K562 (cell line): ENCODE measurements around the gene RFPL1. TPM values are rescaled to one million over a fixed set of nuclear protein-coding genes. Genes with fewer than 3 reads are reported as not detected.

Source experiments
- ZNF551 ChIP-seq: fragments of 250-450 bp; sonication (Bioruptor Pico); IDR thresholded peaks from 2 replicates; pipeline ENCODE4 v1.5.0; 2021; ENCODE audit warnings: mild to moderate bottlenecking, moderate library complexity
- polyA plus RNA-seq, 8 experiments: library from polyadenylated mRNA; depleted of rRNA in 4 of 8; stranded (reverse) in 5 of 8; unstranded in 3 of 8; fragments of >200 nt; fragmentation: Nextera tagmentation in 2 of 8; fragmentation: Illumina TruSeq in 1 of 8; extraction: Ambion mirVana in 2 of 8; extraction: Trizol in 1 of 8; gene quantifications; 2 replicates each; pipeline versions ENCODE4 v1.2.1 to v1.2.3, GENCODE V29; 2011 to 2014; ENCODE audit warnings: inconsistent platforms in 1 of 8, missing spikeins in 1 of 8
- total RNA-seq, 7 experiments: library from RNA; depleted of rRNA in 6 of 7; stranded (reverse); fragments of >200 nt in 6 of 7; fragmentation: Illumina TruSeq in 2 of 7; extraction: Trizol in 2 of 7; gene quantifications; 2 replicates each; pipeline versions ENCODE4 v1.2.1 to v1.2.3, GENCODE V29; 2011 to 2021; ENCODE audit warnings: low replicate concordance in 1 of 7
- TF ChIP-seq, protein P1 (sequence below), 2 experiments: fragments of 450-650 bp; formaldehyde crosslinking in 1 of 2; IDR thresholded peaks; 2 replicates each; pipeline versions ENCODE4 v1.4.0 to v1.6.1; 2014 to 2020; ENCODE audit warnings: mild to moderate bottlenecking in 2 of 2, borderline replicate concordance in 1 of 2, low read depth in 1 of 2

Gene RFPL1
- total and polyA plus RNA-seq, 9 of the 15 experiments (the other 6 are each of a cell fraction or from before 2014, with no cell fraction given) = not detected

DNA sequence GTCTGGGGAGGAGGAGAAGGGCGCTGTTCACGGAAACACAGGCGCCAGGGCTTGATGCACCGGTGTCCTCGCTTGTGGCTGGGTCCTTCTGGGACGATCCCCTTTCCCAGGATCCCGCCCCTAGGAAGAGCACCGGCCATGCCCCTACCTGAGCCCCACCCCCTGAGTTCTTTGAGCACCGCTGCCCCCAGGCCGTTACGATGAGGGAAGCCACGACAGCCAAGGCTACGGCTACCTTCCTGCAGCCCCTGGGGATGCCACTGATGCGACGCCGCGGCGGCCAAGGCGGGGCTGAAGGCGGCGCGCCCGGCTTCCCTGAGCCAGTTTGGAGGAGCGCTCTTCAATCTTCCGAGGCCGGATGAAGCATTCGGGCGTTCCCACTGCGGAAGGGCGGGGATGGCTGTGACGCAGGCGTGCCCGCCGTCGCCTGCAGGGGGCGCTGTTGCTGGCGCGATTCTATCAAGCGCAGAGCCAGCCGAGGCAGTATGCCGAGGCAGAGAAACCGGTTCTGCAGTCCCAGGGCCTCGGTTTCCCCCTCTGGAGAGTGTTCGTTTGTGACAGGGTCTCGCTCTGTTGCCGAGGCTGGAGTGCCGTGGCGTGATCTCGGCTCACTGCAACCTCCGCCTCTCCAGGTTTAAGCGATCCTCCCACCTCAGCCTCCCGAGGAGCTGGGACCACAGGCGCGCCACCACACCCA, 31.9 kb downstream of the RFPL1 start (continued):
- TF ChIP-seq, protein P1, sequence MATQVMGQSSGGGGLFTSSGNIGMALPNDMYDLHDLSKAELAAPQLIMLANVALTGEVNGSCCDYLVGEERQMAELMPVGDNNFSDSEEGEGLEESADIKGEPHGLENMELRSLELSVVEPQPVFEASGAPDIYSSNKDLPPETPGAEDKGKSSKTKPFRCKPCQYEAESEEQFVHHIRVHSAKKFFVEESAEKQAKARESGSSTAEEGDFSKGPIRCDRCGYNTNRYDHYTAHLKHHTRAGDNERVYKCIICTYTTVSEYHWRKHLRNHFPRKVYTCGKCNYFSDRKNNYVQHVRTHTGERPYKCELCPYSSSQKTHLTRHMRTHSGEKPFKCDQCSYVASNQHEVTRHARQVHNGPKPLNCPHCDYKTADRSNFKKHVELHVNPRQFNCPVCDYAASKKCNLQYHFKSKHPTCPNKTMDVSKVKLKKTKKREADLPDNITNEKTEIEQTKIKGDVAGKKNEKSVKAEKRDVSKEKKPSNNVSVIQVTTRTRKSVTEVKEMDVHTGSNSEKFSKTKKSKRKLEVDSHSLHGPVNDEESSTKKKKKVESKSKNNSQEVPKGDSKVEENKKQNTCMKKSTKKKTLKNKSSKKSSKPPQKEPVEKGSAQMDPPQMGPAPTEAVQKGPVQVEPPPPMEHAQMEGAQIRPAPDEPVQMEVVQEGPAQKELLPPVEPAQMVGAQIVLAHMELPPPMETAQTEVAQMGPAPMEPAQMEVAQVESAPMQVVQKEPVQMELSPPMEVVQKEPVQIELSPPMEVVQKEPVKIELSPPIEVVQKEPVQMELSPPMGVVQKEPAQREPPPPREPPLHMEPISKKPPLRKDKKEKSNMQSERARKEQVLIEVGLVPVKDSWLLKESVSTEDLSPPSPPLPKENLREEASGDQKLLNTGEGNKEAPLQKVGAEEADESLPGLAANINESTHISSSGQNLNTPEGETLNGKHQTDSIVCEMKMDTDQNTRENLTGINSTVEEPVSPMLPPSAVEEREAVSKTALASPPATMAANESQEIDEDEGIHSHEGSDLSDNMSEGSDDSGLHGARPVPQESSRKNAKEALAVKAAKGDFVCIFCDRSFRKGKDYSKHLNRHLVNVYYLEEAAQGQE (IDR thresholded peaks at IDR 0.05; ENCODE audit: borderline replicate concordance) = peak; percentile 30; the same call in 1 of the 2 replicates
- TF ChIP-seq, protein P1 (CRISPR knock-in tag; IDR thresholded peaks at IDR 0.05; ENCODE audit: low read depth) = no peak
- TF ChIP-seq ZNF551 (CRISPR knock-in tag) = no peak
